Stomach (tissue), 9 donors: Measurements from ENCODE around the gene PCSK2. TPM values are rescaled to one million over a fixed set of nuclear protein-coding genes. Genes with fewer than 3 reads are reported as not detected.

Source experiments
- DNase-seq, 2 donors: peaks; one replicate each; pipeline versions ENCODE4 v3.0.0 to v3.0.0-alpha.2; 2013 to 2019
- H3K27ac ChIP-seq, 5 donors: fragments of 200-600 bp in 4 of 5; sonication (generic) in 4 of 5; one replicate each; pipeline ENCODE4 v1.5.1; 2013 to 2019; ENCODE audit warnings: mild to moderate bottlenecking in 1 of 5, moderate library complexity in 1 of 5
- H3K27me3 ChIP-seq, 3 donors: fragments of 200-600 bp; sonication (generic); one replicate each; pipeline ENCODE4 v1.5.1; 2017 to 2019; ENCODE audit warnings: mixed run types in 1 of 3
- H3K36me3 ChIP-seq, 4 donors: fragments of 200-600 bp; sonication (generic); 1 replicate in 3 of 4; 2 replicates in 1 of 4; pipeline ENCODE4 v1.5.1; 2016 to 2019
- H3K4me1 ChIP-seq, 4 donors: fragments of 200-600 bp; sonication (generic); one replicate each; pipeline ENCODE4 v1.5.1; 2016 to 2019
- H3K4me3 ChIP-seq, 4 donors: fragments of 200-600 bp; sonication (generic) in 3 of 4; one replicate each; pipeline ENCODE4 v1.5.1; 2016 to 2019; ENCODE audit warnings: mild to moderate bottlenecking in 1 of 4
- H3K9me3 ChIP-seq, 4 donors: fragments of 200-600 bp; sonication (generic); one replicate each; pipeline ENCODE4 v1.5.1; 2016 to 2019
- CTCF ChIP-seq, 7 experiments: fragments of 450-650 bp in 4 of 7; fragments of 200-600 bp in 3 of 7; sonication (generic) in 3 of 7; IDR thresholded peaks; one replicate each; pipeline ENCODE4 v1.5.1; 2016 to 2019; ENCODE audit warnings: antibody characterized with exemption in 7 of 7, control low read depth in 2 of 7, mild to moderate bottlenecking in 1 of 7
- EP300 ChIP-seq: sonication (generic); formaldehyde crosslinking; IDR thresholded peaks from one replicate; pipeline ENCODE4 v1.6.1; 2017; ENCODE audit warnings: antibody characterized with exemption
- POLR2A ChIP-seq, 4 donors: fragments of 450-650 bp; IDR thresholded peaks; one replicate each; pipeline ENCODE4 v1.6.1; 2016; ENCODE audit warnings: antibody characterized with exemption in 4 of 4, control low read depth in 2 of 4, mild to moderate bottlenecking in 1 of 4, moderate library complexity in 1 of 4
- POLR2AphosphoS5 ChIP-seq, 3 donors: sonication (generic); formaldehyde crosslinking; IDR thresholded peaks; one replicate each; pipeline ENCODE4 v1.6.1; 2016; ENCODE audit warnings: antibody characterized with exemption in 3 of 3
- WGBS, 5 donors: extraction: QIAGEN DNeasy Blood & Tissue Kit in 3 of 5; methylation state at CpG; one replicate each; pipeline versions ENCODE4 v1.1.5 to v1.1.7; 2013 to 2018; 5-methylcytosine and 5-hydroxymethylcytosine counted together
- intact Hi-C: fragments of 100-400 bp; cut with DNase I; formaldehyde crosslinking; loops from one replicate; pipeline ENCODE4 v1.15.1; 2023; ENCODE audit warnings: low total_unique reads
- polyA plus RNA-seq, 3 donors: library from polyadenylated mRNA; stranded (reverse); fragments of 200-250 nt; gene quantifications; one replicate each; pipeline ENCODE4 v1.2.3, GENCODE V29; 2013
- total RNA-seq, 5 donors: library from RNA; depleted of rRNA; stranded (reverse); fragments of >200 nt; gene quantifications; one replicate each; pipeline versions ENCODE4 v1.1.0 to v1.2.3, GENCODE V29; 2014 to 2016
- donor health status: healthy with polysubstance abuse.
- donor health status: Bipolar disorder and iron deficiency.
- donor health status: healthy.

Gene PCSK2
- total and polyA plus RNA-seq, 8 donors = 0.15 to 3.7 (median 1.2) TPM; not detected in 2

GRCh38 chr20:17482536-17482935, 255.7 kb downstream of the PCSK2 start:
- Histone ChIP-seq H3K36me3 (no peaks in the 10 kb centered on the region), H3K9me3 (no peaks in the 10 kb centered on the region), H3K27me3 (peaks cover 0 to 5% (median 0%) of the 10 kb centered on the region in 3 donors), H3K4me3 (no peak overlapping the region), H3K27ac (no peak overlapping the region), H3K4me1 (no peaks in the 10 kb centered on the region)
- no peak for TF ChIP-seq POLR2A (IDR thresholded peaks at IDR 0.05)
- no peak for TF ChIP-seq EP300
- TF ChIP-seq POLR2AphosphoS5 (IDR thresholded peaks at IDR 0.05) = no peak
- TF ChIP-seq CTCF (IDR thresholded peaks at IDR 0.05) = no peak
- 78 to 84% (median 83%) methylated on average over 5 of the region's 5 CpGs for WGBS, 5 donors
- DNase-seq = no peak
- intact Hi-C loops = no loop called here

DNA sequence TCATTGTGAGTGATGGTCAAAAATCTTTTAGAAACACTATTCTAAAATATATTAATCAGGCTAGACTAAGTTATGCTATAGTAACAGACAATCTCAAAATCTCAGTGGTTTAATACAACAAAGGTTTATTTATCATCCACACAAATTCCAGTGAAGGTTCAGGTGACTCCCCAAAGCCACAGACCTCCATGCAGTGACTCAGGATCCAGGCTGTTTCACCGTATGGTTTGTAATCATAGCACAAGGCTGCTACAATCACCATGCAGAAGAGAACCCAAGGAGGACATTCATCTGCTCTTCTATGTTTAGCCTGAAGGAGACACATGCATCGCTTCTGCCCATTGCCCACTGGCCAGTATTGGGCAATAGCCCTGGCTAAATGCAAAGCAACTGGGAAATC, 258.2 kb downstream of the PCSK2 start:
- H3K27ac ChIP-seq = no peak overlapping the region
- intact Hi-C loops = no loop called here
- no peaks in the 10 kb centered on the region for H3K4me1 ChIP-seq
- H3K4me3 ChIP-seq = no peak overlapping the region
- H3K27me3 ChIP-seq = peaks cover 0 to 5% (median 0%) of the 10 kb centered on the region in 3 donors
- TF ChIP-seq POLR2A (IDR thresholded peaks at IDR 0.05) = no peak
- no peak for TF ChIP-seq POLR2AphosphoS5 (IDR thresholded peaks at IDR 0.05)
- TF ChIP-seq EP300 = no peak
- no peak for TF ChIP-seq CTCF (IDR thresholded peaks at IDR 0.05)
- WGBS, 5 donors = 82 to 95% (median 87%) methylated on average over 2 of the region's 2 CpGs
- H3K9me3 ChIP-seq = no peaks in the 10 kb centered on the region
- no peaks in the 10 kb centered on the region for H3K36me3 ChIP-seq
- no peak for DNase-seq

GRCh38 chr20:17488916-17489600, 262.2 kb downstream of the PCSK2 start:
- Histone ChIP-seq H3K27ac (no peak overlapping the region), H3K9me3 (no peaks in the 10 kb centered on the region), H3K4me3 (no peak overlapping the region), H3K27me3 (no peaks in the 10 kb centered on the region), H3K36me3 (no peaks in the 10 kb centered on the region), H3K4me1 (no peaks in the 10 kb centered on the region)
- TF ChIP-seq POLR2AphosphoS5 (IDR thresholded peaks at IDR 0.05) = no peak
- no peak for TF ChIP-seq POLR2A (IDR thresholded peaks at IDR 0.05)
- no peak for TF ChIP-seq CTCF (IDR thresholded peaks at IDR 0.05)
- TF ChIP-seq EP300 = no peak
- intact Hi-C loops = no loop called here
- WGBS, 5 donors = 82 to 89% (median 83%) methylated on average over 8 to 9 of the region's 9 CpGs
- DNase-seq = no peak

GRCh38 chr20:17490501-17490900, 263.7 kb downstream of the PCSK2 start:
- TF ChIP-seq POLR2A (IDR thresholded peaks at IDR 0.05) (no peak), EP300 (no peak), CTCF (IDR thresholded peaks at IDR 0.05) (no peak), POLR2AphosphoS5 (IDR thresholded peaks at IDR 0.05) (no peak)
- intact Hi-C loops = no loop called here
- Histone ChIP-seq H3K36me3 (no peaks in the 10 kb centered on the region), H3K4me1 (no peaks in the 10 kb centered on the region), H3K27ac (no peak overlapping the region), H3K27me3 (no peaks in the 10 kb centered on the region), H3K9me3 (no peaks in the 10 kb centered on the region), H3K4me3 (no peak overlapping the region)
- WGBS, 5 donors = 85 to 94% (median 90%) methylated on average over 7 of the region's 7 CpGs
- DNase-seq = no peak
